Keratinocyte (primary cell): ENCODE data around the gene ZCCHC7. TPM values are rescaled to one million over a fixed set of nuclear protein-coding genes. Genes with fewer than 3 reads are reported as not detected.

Experiments used
- DNase-seq: peaks from one replicate; pipeline ENCODE4 v3.0.0-alpha.2; 2011; ENCODE audit warnings: low read depth, missing footprints, low spot score
- FAIRE-seq: peaks from 2 replicates; lab custom pipeline; 2011; peaks lifted over from hg19 to GRCh38; lab: Jason Lieb, UNC
- H2AFZ ChIP-seq: 2 replicates; pipeline ENCODE4 v1.6.0; 2012; ENCODE audit warnings: low read length, control low read depth, inconsistent platforms; ENCODE audit not compliant: control insufficient read depth
- H3K27ac ChIP-seq: 2 replicates; pipeline ENCODE4 v1.5.1; 2011; ENCODE audit warnings: low read length; ENCODE audit not compliant: control insufficient read depth, insufficient read depth
- H3K27me3 ChIP-seq: 3 replicates; pipeline ENCODE4 v1.6.0; 2011; ENCODE audit warnings: low read length; ENCODE audit not compliant: control insufficient read depth, insufficient read depth; ENCODE audit errors: extremely low read depth
- H3K36me3 ChIP-seq, 2 experiments: 2 replicates in 1 of 2; 3 replicates in 1 of 2; pipeline ENCODE4 v1.5.1; 2011; ENCODE audit warnings: low read length in 2 of 2, mild to moderate bottlenecking in 1 of 2; ENCODE audit not compliant: control insufficient read depth in 2 of 2, insufficient read depth in 2 of 2; ENCODE audit errors: extremely low read depth in 1 of 2
- H3K4me1 ChIP-seq: 3 replicates; pipeline ENCODE4 v1.5.1; 2011; ENCODE audit warnings: low read length; ENCODE audit not compliant: control insufficient read depth, insufficient read depth; ENCODE audit errors: extremely low read depth
- H3K4me2 ChIP-seq: 3 replicates; pipeline ENCODE4 v1.6.0; 2011; ENCODE audit warnings: low read depth, low read length; ENCODE audit not compliant: control insufficient read depth, insufficient read depth; ENCODE audit errors: extremely low read depth
- H3K4me3 ChIP-seq, 3 experiments: fragments of 200-600 bp in 1 of 3; sonication (generic) in 1 of 3; 2 replicates in 2 of 3; 3 replicates in 1 of 3; pipeline ENCODE4 v1.5.1; 2011 to 2016; ENCODE audit warnings: low read length in 3 of 3, mild to moderate bottlenecking in 3 of 3, control low read depth in 2 of 3, inconsistent platforms in 1 of 3, low read depth in 1 of 3, mixed read lengths in 1 of 3, mixed run types in 1 of 3, moderate library complexity in 1 of 3; ENCODE audit not compliant: control insufficient read depth in 2 of 3, insufficient read depth in 2 of 3; ENCODE audit errors: extremely low read depth in 1 of 3
- H3K79me2 ChIP-seq: 2 replicates; pipeline ENCODE4 v1.6.0; 2012; ENCODE audit warnings: low read length; ENCODE audit not compliant: control insufficient read depth, insufficient read depth
- H3K9ac ChIP-seq: 3 replicates; pipeline ENCODE4 v1.6.0; 2011; ENCODE audit warnings: low read length; ENCODE audit not compliant: control insufficient read depth, insufficient read depth; ENCODE audit errors: extremely low read depth
- H3K9me1 ChIP-seq: 3 replicates; pipeline ENCODE4 v1.6.0; 2011; ENCODE audit warnings: low read length; ENCODE audit not compliant: control insufficient read depth, insufficient read depth; ENCODE audit errors: extremely low read depth
- H3K9me3 ChIP-seq: 2 replicates; pipeline ENCODE4 v1.5.1; 2012; ENCODE audit warnings: low read depth, low read length; ENCODE audit not compliant: control insufficient read depth
- H4K20me1 ChIP-seq: 3 replicates; pipeline ENCODE4 v1.6.0; 2011; ENCODE audit warnings: low read length; ENCODE audit not compliant: control insufficient read depth, insufficient read depth; ENCODE audit errors: extremely low read depth
- EZH2 ChIP-seq: IDR thresholded peaks from one replicate; pipeline ENCODE4 v1.6.1; 2012; ENCODE audit warnings: inconsistent platforms, mild to moderate bottlenecking, low read length, moderate library complexity
- dilution Hi-C: fragments of 300-500 bp; cut with MboI; formaldehyde crosslinking; loops from one replicate; pipeline ENCODE4 v1.7.0; 2020; ENCODE audit warnings: low sequenced_read_pairs; ENCODE audit not compliant: extremely low pct_ligation_motif_present
- polyA plus RNA-seq, 5 experiments: library from polyadenylated mRNA; depleted of rRNA in 3 of 5; stranded (reverse) in 3 of 5; stranded (forward) in 1 of 5; unstranded in 1 of 5; fragments of >200 nt; gene quantifications; 1 replicate in 1 of 5; 2 replicates in 3 of 5; 3 replicates in 1 of 5; pipeline versions ENCODE4 v1.2.1 to v1.2.3, GENCODE V29; 2011 to 2012; ENCODE audit warnings: missing spikeins in 2 of 5, low read depth in 1 of 5, low replicate concordance in 1 of 5
- TF ChIP-seq, protein P1 (sequence below), 3 experiments: IDR thresholded peaks in 1 of 3; conservative IDR thresholded peaks in 1 of 3; optimal IDR thresholded peaks in 1 of 3; 2 replicates in 2 of 3; 3 replicates in 1 of 3; pipeline versions ENCODE3 to v1.5.1; 2011; ENCODE audit warnings: low read length in 3 of 3, mild to moderate bottlenecking in 3 of 3, moderate library complexity in 2 of 3, control low read depth in 1 of 3, inconsistent platforms in 1 of 3; ENCODE audit not compliant: insufficient read depth in 2 of 3; ENCODE audit errors: extremely low read depth in 1 of 3

Gene ZCCHC7
- polyA plus RNA-seq, 1 donor (not counting 4 experiments of a cell fraction or from before 2014, with no cell fraction given): 16.5 TPM

DNA sequence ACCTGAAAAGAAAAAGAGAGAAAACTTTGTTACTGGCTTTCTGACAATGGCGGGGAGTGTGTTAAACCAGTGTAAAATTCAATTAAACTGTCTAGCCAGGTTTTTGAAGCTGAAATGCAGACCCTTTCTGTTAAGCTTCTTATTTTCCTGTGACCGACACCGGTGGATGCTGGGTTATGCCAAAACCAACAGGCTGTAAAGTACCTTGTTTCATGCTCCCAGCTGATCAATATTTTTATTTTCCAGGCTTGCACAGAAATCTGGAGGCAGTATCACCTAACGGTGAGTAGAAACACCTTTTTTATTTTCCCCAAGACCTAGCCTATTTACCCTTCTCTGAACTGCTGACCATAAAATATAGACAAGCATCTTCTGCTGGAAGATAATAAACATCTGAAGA lies 207.2 kb downstream of the ZCCHC7 start:
- Histone ChIP-seq H3K36me3 (no peaks in the 10 kb centered on the region), H3K27ac (no peak overlapping the region), H3K9ac (no peak overlapping the region), H3K9me1 (no peaks in the 10 kb centered on the region), H2AFZ (no peak overlapping the region), H3K79me2 (no peaks in the 10 kb centered on the region), H3K4me3 (no peak overlapping the region), H3K9me3 (no peaks in the 10 kb centered on the region), H4K20me1 (no peaks in the 10 kb centered on the region), H3K27me3 (no peaks in the 10 kb centered on the region), H3K4me1 (no peaks in the 10 kb centered on the region), H3K4me2 (no peak overlapping the region)
- TF ChIP-seq, protein P1, sequence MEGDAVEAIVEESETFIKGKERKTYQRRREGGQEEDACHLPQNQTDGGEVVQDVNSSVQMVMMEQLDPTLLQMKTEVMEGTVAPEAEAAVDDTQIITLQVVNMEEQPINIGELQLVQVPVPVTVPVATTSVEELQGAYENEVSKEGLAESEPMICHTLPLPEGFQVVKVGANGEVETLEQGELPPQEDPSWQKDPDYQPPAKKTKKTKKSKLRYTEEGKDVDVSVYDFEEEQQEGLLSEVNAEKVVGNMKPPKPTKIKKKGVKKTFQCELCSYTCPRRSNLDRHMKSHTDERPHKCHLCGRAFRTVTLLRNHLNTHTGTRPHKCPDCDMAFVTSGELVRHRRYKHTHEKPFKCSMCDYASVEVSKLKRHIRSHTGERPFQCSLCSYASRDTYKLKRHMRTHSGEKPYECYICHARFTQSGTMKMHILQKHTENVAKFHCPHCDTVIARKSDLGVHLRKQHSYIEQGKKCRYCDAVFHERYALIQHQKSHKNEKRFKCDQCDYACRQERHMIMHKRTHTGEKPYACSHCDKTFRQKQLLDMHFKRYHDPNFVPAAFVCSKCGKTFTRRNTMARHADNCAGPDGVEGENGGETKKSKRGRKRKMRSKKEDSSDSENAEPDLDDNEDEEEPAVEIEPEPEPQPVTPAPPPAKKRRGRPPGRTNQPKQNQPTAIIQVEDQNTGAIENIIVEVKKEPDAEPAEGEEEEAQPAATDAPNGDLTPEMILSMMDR (optimal IDR thresholded peaks at IDR 0.05 in 1 of 3, IDR thresholded peaks at IDR 0.05 in 1 of 3, conservative IDR thresholded peaks at IDR 0.05 in 1 of 3; ENCODE audit: extremely low read depth in 1 of 3, insufficient read depth in 2 of 3, low read length in 3 of 3): no peak
- no peak for TF ChIP-seq EZH2
- DNase-seq: no peak
- no peak for FAIRE-seq
- dilution Hi-C loops: no loop called here

DNA sequence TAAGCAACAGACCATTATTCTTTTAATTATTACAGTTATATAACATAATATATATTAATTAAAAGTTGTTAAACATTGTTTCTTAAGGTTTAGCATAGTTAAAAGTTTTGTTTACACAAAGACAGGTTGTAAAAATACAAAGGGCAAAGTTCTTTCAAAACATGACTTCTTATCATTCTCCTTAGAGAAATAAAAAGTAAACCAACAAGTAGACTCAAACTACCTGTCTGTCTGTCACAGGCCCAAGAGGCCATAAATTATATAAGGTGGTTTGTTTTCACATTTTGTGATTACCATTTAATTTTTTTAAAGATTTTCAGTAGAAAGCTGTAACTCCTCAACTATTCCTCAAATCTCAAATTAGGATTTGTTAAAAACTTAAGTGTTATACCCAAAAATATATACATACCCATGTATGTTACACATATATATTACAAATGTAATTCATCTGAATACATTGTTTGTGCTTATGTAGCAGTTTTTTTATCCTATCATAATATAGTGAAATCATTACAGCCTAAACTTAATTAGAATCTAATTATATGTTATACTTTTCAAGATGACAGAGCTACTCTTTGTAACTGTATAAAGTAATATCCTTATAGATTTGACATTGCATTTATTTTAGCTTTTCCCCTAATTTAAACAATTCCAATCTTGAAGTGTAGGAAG lies 208.3 kb downstream of the ZCCHC7 start:
- Histone ChIP-seq H2AFZ (no peak overlapping the region), H3K4me3 (no peak overlapping the region), H3K4me2 (no peak overlapping the region), H3K79me2 (no peaks in the 10 kb centered on the region), H3K27me3 (no peaks in the 10 kb centered on the region), H3K4me1 (no peaks in the 10 kb centered on the region), H3K9me3 (no peaks in the 10 kb centered on the region), H3K9ac (no peak overlapping the region), H3K9me1 (no peaks in the 10 kb centered on the region), H3K36me3 (no peaks in the 10 kb centered on the region), H3K27ac (no peak overlapping the region), H4K20me1 (no peaks in the 10 kb centered on the region)
- FAIRE-seq (no peak), DNase-seq (no peak)
- dilution Hi-C loops: no loop called here
- TF ChIP-seq, protein P1 (optimal IDR thresholded peaks at IDR 0.05 in 1 of 3, IDR thresholded peaks at IDR 0.05 in 1 of 3, conservative IDR thresholded peaks at IDR 0.05 in 1 of 3; ENCODE audit: extremely low read depth in 1 of 3, insufficient read depth in 2 of 3, low read length in 3 of 3): no peak
- no peak for TF ChIP-seq EZH2
